Subcutaneous abdominal adipose tissue (tissue), 5 donors: ENCODE measurements around the gene MED9.

Experiments used
- H3K27ac ChIP-seq: one replicate; pipeline ENCODE4 v1.7.0; 2013; ENCODE audit warnings: low read depth, mild to moderate bottlenecking, inconsistent platforms, low read length, moderate library complexity
- H3K27me3 ChIP-seq, 5 donors: one replicate each; pipeline ENCODE4 v1.7.0; 2013; ENCODE audit warnings: low read length in 5 of 5, inconsistent platforms in 1 of 5; ENCODE audit not compliant: control insufficient read depth in 5 of 5, insufficient read depth in 4 of 5
- H3K36me3 ChIP-seq, 5 donors: one replicate each; pipeline ENCODE4 v1.7.0; 2013; ENCODE audit warnings: low read length in 5 of 5; ENCODE audit not compliant: control insufficient read depth in 5 of 5, insufficient read depth in 5 of 5
- H3K4me1 ChIP-seq, 5 donors: one replicate each; pipeline ENCODE4 v1.7.0; 2013; ENCODE audit warnings: low read length in 5 of 5, mild to moderate bottlenecking in 3 of 5, moderate library complexity in 1 of 5; ENCODE audit not compliant: control insufficient read depth in 5 of 5, insufficient read depth in 5 of 5
- H3K4me3 ChIP-seq, 5 donors: one replicate each; pipeline ENCODE4 v1.7.0; 2013; ENCODE audit warnings: low read length in 5 of 5, low read depth in 1 of 5
- H3K9ac ChIP-seq, 5 donors: one replicate each; pipeline ENCODE4 v1.7.0; 2013; ENCODE audit warnings: low read length in 5 of 5, mild to moderate bottlenecking in 4 of 5, moderate library complexity in 3 of 5
- H3K9me3 ChIP-seq, 5 donors: one replicate each; pipeline ENCODE4 v1.7.0; 2013; ENCODE audit warnings: low read length in 5 of 5; ENCODE audit not compliant: control insufficient read depth in 5 of 5
- donor health status: healthy.
- donor health status: healthy.
- donor health status: healthy.
- donor health status: healthy.
- donor health status: healthy.

The MED9 gene

DNA sequence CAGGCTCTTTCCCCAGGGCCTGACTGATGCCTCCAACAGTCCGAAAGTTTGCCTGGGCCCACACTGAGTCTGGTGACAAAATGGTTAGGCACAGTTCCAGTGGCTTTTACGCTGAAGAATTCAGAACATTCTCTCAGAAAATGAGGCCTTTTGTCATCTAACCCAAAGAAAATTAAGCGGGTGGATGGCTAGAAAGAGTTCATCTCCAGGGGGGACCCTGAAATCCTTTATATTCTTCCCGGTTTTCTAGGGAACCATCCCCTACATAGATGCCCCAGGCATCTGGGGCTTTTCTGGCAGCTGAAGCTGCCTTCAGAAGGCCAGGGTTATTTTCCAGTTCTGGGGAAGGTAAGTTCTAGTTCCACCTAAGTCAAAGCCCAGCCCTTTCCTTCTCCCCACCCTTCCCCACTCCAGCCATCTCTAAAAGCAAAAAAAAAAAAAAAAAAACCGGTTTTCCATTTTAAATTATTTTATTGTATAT lies 17.2 kb downstream of the MED9 start:
- Histone ChIP-seq H3K27me3 (no peaks in the 10 kb centered on the region), H3K4me3 (peak overlapping the region; percentile 78 to 97 (median 87)), H3K9ac (peak overlapping the region in 4 of 5 donors; percentile 7 to 89 (median 70)), H3K36me3 (peaks cover 0 to 25% (median 21%) of the 10 kb centered on the region in 5 donors), H3K9me3 (no peaks in the 10 kb centered on the region), H3K27ac (peak overlapping the region; percentile 96), H3K4me1 (peaks cover 5 to 57% (median 31%) of the 10 kb centered on the region in 5 donors)

GRCh38 chr17:17494499-17494869 lies 17.7 kb downstream of the MED9 start:
- Histone ChIP-seq H3K4me1 (peaks cover 5 to 57% (median 31%) of the 10 kb centered on the region in 5 donors), H3K27ac (peak overlapping the region; percentile 96), H3K9me3 (no peaks in the 10 kb centered on the region), H3K9ac (peak overlapping the region; percentile 38 to 93 (median 74)), H3K4me3 (peak overlapping the region; percentile 78 to 97 (median 87)), H3K27me3 (no peaks in the 10 kb centered on the region), H3K36me3 (peaks cover 0 to 25% (median 21%) of the 10 kb centered on the region in 5 donors)

GRCh38 chr17:17494870-17495535 lies 18.2 kb downstream of the MED9 start:
- Histone ChIP-seq H3K4me1 (peaks cover 5 to 57% (median 31%) of the 10 kb centered on the region in 5 donors), H3K9me3 (no peaks in the 10 kb centered on the region), H3K36me3 (peaks cover 0 to 25% (median 21%) of the 10 kb centered on the region in 5 donors), H3K4me3 (peak overlapping the region; percentile 78 to 97 (median 95)), H3K27ac (peak overlapping the region; percentile 96), H3K9ac (peak overlapping the region; percentile 66 to 93 (median 77)), H3K27me3 (no peaks in the 10 kb centered on the region)

DNA sequence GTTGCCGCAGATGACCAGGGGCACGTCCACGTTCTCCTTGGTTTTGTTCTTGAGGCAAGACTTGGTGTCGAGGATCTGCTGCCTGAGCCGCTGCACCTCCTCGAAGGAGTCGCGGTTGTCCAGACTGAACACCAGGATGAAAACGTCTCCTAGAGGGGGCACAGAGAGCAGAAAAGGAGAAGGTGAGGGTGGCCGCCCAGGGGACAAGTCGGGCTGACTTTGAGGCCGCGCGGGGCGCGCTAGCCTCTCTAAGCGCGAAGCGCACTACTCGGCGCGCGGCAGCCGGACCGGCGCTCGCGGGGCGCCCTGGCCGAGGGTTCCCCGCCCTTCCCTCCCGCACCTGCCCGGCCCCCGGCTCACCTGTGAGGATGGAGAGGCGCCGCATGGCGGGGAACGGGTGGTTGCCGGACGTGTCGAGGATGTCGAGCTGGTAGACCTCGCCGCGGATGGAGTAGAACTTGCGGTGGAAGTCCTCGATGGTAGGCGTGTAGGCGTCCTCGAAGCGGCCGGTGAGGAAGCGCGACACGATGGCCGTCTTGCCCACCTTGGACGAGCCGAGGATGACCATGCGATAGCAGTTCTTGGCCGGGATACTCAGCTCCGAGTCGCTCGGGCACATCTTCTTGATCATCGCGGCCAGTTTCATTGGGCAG lies 18.9 kb downstream of the MED9 start:
- H3K27ac ChIP-seq, result peak overlapping the region; percentile 96
- peaks cover 0 to 24% (median 21%) of the 10 kb centered on the region in 5 donors for H3K36me3 ChIP-seq
- no peaks in the 10 kb centered on the region for H3K27me3 ChIP-seq
- peaks cover 5 to 57% (median 31%) of the 10 kb centered on the region in 5 donors for H3K4me1 ChIP-seq
- H3K9ac ChIP-seq, result peak overlapping the region; percentile 66 to 93 (median 77)
- peak overlapping the region; percentile 78 to 97 (median 95) for H3K4me3 ChIP-seq
- H3K9me3 ChIP-seq, result no peaks in the 10 kb centered on the region

DNA sequence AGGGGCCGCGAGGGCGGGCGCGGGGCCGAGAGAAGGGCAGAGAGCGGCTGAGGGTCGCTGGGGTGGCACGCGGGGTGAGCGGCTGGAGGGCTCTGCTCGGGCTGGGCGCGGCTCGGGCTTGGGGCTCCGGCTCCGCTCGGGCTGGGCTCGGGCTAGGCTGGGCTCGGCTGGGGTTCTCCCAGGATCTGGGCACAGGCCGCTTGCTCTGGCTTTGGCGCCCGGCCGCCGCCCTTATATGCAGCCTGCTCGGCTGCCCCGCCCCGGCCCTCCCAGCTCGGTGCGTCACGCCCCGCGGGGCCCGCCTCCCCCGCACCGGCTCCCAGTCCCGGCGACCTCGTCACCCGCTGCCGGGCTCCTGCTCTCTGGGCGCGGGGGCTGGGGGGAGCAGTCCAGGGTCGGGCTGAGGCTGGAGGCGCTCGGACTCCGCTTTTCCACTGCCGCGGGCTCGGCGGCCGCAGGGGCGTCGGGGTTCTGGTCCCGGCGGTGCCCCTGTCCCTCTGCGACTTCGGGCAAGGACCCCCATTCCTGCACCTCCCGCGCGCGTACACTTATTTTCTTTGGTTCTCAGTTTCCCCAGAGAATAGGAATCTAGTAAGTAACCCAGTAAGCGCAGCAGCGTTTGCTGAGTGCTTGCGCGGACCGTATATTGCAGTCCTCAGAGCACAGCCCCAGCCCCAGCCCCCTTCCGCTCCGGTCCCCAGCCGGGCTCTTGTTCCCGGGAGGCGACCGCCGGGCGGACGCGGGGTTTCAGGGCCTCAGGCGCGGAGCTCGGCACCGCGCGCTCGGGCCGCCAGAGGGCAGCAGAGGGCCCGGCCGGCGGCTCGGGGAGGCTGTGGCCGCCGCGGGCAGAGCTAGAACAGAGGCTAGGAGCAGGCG lies 19.6 kb downstream of the MED9 start, which contains the start of gene RASD1:
TSS of gene RASD1 (minus strand) at position 207 of the 876 bp plus-strand sequence. CDS start 214 bp downstream, outside the sequence.
- peaks cover 0 to 17% (median 13%) of the 10 kb centered on the region in 5 donors for H3K36me3 ChIP-seq
- H3K9me3 ChIP-seq, result no peaks in the 10 kb centered on the region
- H3K4me3 ChIP-seq, result peak within 1 kb of the TSS; percentile 83 to 97 (median 95)
- peak within 1 kb of the TSS; percentile 96 for H3K27ac ChIP-seq
- H3K4me1 ChIP-seq, result peaks cover 5 to 57% (median 31%) of the 10 kb centered on the region in 5 donors
- peak within 1 kb of the TSS; percentile 66 to 93 (median 86) for H3K9ac ChIP-seq
- H3K27me3 ChIP-seq, result no peaks in the 10 kb centered on the region

- Histone ChIP-seq H3K9ac (peak overlapping the region in 2 of 5 donors; percentile 30 to 59), H3K4me1 (peaks cover 5 to 50% (median 31%) of the 10 kb centered on the region in 5 donors), H3K27ac (peak overlapping the region; percentile 96), H3K36me3 (peaks cover 0 to 8% (median 5%) of the 10 kb centered on the region in 5 donors), H3K9me3 (no peaks in the 10 kb centered on the region), H3K27me3 (no peaks in the 10 kb centered on the region), H3K4me3 (peak overlapping the region in 4 of 5 donors; percentile 22 to 97 (median 85))
Observed at GRCh38 chr17:17497065-17497844, 20.5 kb downstream of the MED9 start.

DNA sequence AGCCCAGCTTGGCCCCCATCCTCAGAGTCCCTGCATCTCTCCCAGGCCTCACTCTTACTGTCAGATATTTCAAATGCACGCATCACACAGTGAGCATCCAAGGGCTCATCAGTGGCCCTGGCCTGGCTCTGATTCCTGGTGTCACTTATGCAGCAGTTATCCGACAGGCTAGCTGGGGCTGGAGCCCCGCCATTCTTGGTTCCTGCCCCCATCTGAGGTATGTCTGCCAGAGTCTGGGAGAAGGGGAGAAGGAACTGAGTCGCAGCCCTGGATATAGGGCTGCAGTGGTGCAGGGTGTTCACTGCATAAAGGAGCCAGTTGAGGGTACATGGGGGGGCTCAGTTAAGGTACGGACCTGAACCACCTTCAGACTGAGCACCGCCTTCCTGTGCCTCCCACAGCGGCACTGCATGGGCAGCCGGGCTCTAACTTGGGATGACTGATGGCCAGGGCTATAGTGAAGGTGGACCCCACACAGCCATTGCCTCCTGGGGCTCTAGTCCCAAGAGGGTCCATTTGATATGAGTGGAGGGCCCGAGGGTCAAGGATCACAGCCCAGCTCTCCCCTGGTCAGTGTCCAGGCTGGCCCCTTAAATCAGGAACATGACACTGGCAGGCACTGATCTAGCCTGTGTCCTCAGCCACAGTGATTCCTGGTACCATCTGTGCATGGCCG lies 21.2 kb downstream of the MED9 start:
- Histone ChIP-seq H3K9me3 (no peaks in the 10 kb centered on the region), H3K27me3 (no peaks in the 10 kb centered on the region), H3K4me3 (no peak overlapping the region), H3K36me3 (peaks cover 0 to 7% (median 0%) of the 10 kb centered on the region in 5 donors), H3K4me1 (peaks cover 2 to 43% (median 26%) of the 10 kb centered on the region in 5 donors), H3K9ac (no peak overlapping the region), H3K27ac (no peak overlapping the region)

DNA sequence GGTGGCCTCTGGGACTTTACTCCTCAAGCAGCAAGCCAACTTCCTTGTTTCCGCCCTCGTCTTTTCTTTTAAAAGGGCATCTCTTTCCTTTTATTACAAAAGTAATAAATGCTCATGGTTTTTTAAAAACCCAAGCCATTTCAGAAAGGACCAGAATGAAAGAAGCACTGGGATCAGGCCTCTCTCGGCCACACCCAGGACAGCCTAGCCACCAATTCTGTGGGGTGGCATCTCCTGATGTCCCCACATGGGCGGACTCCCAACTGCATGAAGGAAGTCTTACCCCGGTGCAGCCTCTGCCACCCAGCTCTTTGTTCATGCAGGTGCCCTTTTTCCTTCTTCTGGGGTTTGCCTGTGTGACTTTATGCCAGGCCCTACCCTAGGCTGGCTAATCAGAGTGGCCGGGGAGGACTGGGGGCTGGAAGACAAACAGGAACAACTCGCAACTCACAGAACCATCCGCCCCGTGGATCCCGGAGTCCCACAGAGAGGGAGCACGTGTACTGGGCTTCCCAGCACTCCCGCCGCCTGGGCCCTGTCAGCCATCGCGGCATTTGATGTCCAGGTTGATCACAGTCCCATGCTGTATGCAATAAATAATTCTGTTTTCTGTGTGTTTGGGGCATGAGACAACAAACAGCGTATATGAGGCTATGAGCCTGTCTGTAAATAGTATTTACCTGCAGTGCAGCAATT lies 22.0 kb downstream of the MED9 start:
- H3K9ac ChIP-seq, result no peak overlapping the region
- H3K27me3 ChIP-seq, result no peaks in the 10 kb centered on the region
- H3K4me1 ChIP-seq, result peaks cover 0 to 35% (median 21%) of the 10 kb centered on the region in 5 donors
- H3K4me3 ChIP-seq, result no peak overlapping the region
- H3K36me3 ChIP-seq, result peaks cover 0 to 7% (median 0%) of the 10 kb centered on the region in 5 donors
- H3K9me3 ChIP-seq, result no peaks in the 10 kb centered on the region
- H3K27ac ChIP-seq, result no peak overlapping the region
